H1 (cell line): ENCODE measurements around the gene SERAC1. TPM values are rescaled to one million over a fixed set of nuclear protein-coding genes. Genes with fewer than 3 reads are reported as not detected.

ENCODE experiments used
- CTCF ChIA-PET: fragments of 300-600 bp; sonication (Branson Sonifier 250); formaldehyde crosslinking; loops from one replicate; lab custom pipeline; 2021; ENCODE audit not compliant: partially characterized antibody; lab: Charles Lee
- POLR2A ChIA-PET: fragments of 300-600 bp; sonication (Branson Sonifier 250); formaldehyde crosslinking; loops from one replicate; lab custom pipeline; 2021; ENCODE audit warnings: inconsistent platforms; ENCODE audit not compliant: partially characterized antibody; lab: Charles Lee
- DNase-seq, 2 experiments: peaks; one replicate each; pipeline versions ENCODE4 v3.0.0 to v3.0.0-alpha.2; 2010 to 2022; ENCODE audit warnings: low spot score in 2 of 2, low read depth in 1 of 2, mixed read lengths in 1 of 2
- FAIRE-seq: peaks from 2 replicates; lab custom pipeline; 2011; peaks lifted over from hg19 to GRCh38; lab: Jason Lieb, UNC
- H2AFZ ChIP-seq: 2 replicates; pipeline ENCODE4 v1.8.1; 2012; ENCODE audit warnings: low read length, inconsistent platforms
- H2AK5ac ChIP-seq: 2 replicates; pipeline ENCODE4 v1.6.1; 2013; ENCODE audit warnings: low read depth, low read length
- H2BK120ac ChIP-seq: replicated peaks from 2 replicates; pipeline ENCODE3; 2013; ENCODE audit warnings: low read depth, low read length, inconsistent platforms
- H2BK12ac ChIP-seq: 2 replicates; pipeline ENCODE4 v1.6.1; 2013; ENCODE audit warnings: low read depth, low read length
- H2BK15ac ChIP-seq: 2 replicates; pipeline ENCODE4 v1.6.1; 2013; ENCODE audit warnings: low read length
- H2BK20ac ChIP-seq: 2 replicates; pipeline ENCODE4 v1.6.1; 2013; ENCODE audit warnings: low read length
- H2BK5ac ChIP-seq: 2 replicates; pipeline ENCODE4 v1.6.1; 2013; ENCODE audit warnings: low read depth, low read length
- H3K14ac ChIP-seq: 2 replicates; pipeline ENCODE4 v1.6.1; 2013; ENCODE audit warnings: inconsistent platforms; ENCODE audit not compliant: insufficient read length
- H3K18ac ChIP-seq: 2 replicates; pipeline ENCODE4 v1.6.1; 2013; ENCODE audit warnings: low read length; ENCODE audit errors: extremely low read depth
- H3K23ac ChIP-seq: 2 replicates; pipeline ENCODE4 v1.6.1; 2013; ENCODE audit warnings: inconsistent platforms; ENCODE audit not compliant: insufficient read length
- H3K23me2 ChIP-seq: 2 replicates; pipeline ENCODE4 v1.6.1; 2013; ENCODE audit warnings: low read depth, low read length
- H3K27ac ChIP-seq: 2 replicates; pipeline ENCODE4 v1.6.1; 2011; ENCODE audit warnings: low read depth, low read length, inconsistent platforms
- H3K27me3 ChIP-seq, 4 experiments: replicated peaks in 1 of 4; 1 replicate in 1 of 4; 2 replicates in 3 of 4; pipeline versions ENCODE4 v1.6.1 to v1.8.1; 2011 to 2013; ENCODE audit warnings: low read length in 3 of 4, mild to moderate bottlenecking in 3 of 4, inconsistent platforms in 2 of 4, mixed read lengths in 2 of 4, moderate library complexity in 1 of 4; ENCODE audit not compliant: control insufficient read depth in 3 of 4, insufficient read depth in 3 of 4; ENCODE audit errors: extremely low read depth in 1 of 4
- H3K36me3 ChIP-seq, 4 experiments: 2 replicates each; pipeline versions ENCODE4 v1.6.1 to v1.8.1; 2011 to 2013; ENCODE audit warnings: mild to moderate bottlenecking in 4 of 4, low read length in 3 of 4, moderate library complexity in 2 of 4, control low read depth in 1 of 4, inconsistent platforms in 1 of 4; ENCODE audit not compliant: insufficient read depth in 4 of 4, control insufficient read depth in 2 of 4
- H3K4ac ChIP-seq: replicated peaks from 2 replicates; pipeline ENCODE3; 2013; ENCODE audit warnings: low read length, low read depth, mixed read lengths, inconsistent platforms; ENCODE audit not compliant: insufficient read length
- H3K4me1 ChIP-seq, 4 experiments: replicated peaks in 1 of 4; 1 replicate in 1 of 4; 2 replicates in 3 of 4; pipeline versions ENCODE4 v1.6.1 to v1.8.1; 2011 to 2013; ENCODE audit warnings: low read length in 3 of 4, inconsistent platforms in 2 of 4, mixed read lengths in 1 of 4; ENCODE audit not compliant: insufficient read depth in 4 of 4, control insufficient read depth in 3 of 4
- H3K4me2 ChIP-seq, 2 experiments: 2 replicates each; pipeline versions ENCODE4 v1.6.1 to v1.8.1; 2011 to 2013; ENCODE audit warnings: low read depth in 2 of 2, low read length in 2 of 2, control low read depth in 1 of 2, inconsistent platforms in 1 of 2, mild to moderate bottlenecking in 1 of 2; ENCODE audit not compliant: insufficient read depth in 1 of 2
- H3K4me3 ChIP-seq, 4 experiments: fragments of 200-600, 300-600 bp in 1 of 4; sonication (generic), shearing (Covaris generic), sonication (Bioruptor Twin) in 1 of 4; 2 replicates each; pipeline versions ENCODE4 v1.5.1 to v1.8.1; 2011 to 2016; ENCODE audit warnings: low read length in 4 of 4, low read depth in 3 of 4, control low read depth in 2 of 4, inconsistent platforms in 2 of 4, mild to moderate bottlenecking in 2 of 4, mixed read lengths in 1 of 4, moderate library complexity in 1 of 4; ENCODE audit not compliant: insufficient read depth in 2 of 4; ENCODE audit errors: extremely low read depth in 1 of 4
- H3K56ac ChIP-seq: replicated peaks from 2 replicates; pipeline ENCODE3; 2013; ENCODE audit warnings: low read depth, mild to moderate bottlenecking, mixed read lengths, low read length, inconsistent platforms; ENCODE audit not compliant: insufficient read length
- H3K79me1 ChIP-seq: 2 replicates; pipeline ENCODE4 v1.6.1; 2013; ENCODE audit warnings: low read depth, low read length, control low read depth
- H3K79me2 ChIP-seq, 2 experiments: 2 replicates each; pipeline versions ENCODE4 v1.6.1 to v1.8.1; 2012 to 2013; ENCODE audit warnings: low read length in 2 of 2, mild to moderate bottlenecking in 2 of 2, inconsistent platforms in 1 of 2; ENCODE audit not compliant: insufficient read depth in 2 of 2, control insufficient read depth in 1 of 2
- H3K9ac ChIP-seq, 4 experiments: replicated peaks in 1 of 4; 1 replicate in 1 of 4; 2 replicates in 3 of 4; pipeline versions ENCODE4 v1.6.1 to v1.8.1; 2011 to 2013; ENCODE audit warnings: low read depth in 3 of 4, low read length in 3 of 4, control low read depth in 2 of 4, mild to moderate bottlenecking in 2 of 4, moderate library complexity in 2 of 4, inconsistent platforms in 1 of 4; ENCODE audit errors: extremely low read depth in 1 of 4
- H3K9me3 ChIP-seq, 2 experiments: 2 replicates each; pipeline versions ENCODE4 v1.6.1 to v1.8.1; 2012 to 2013; ENCODE audit warnings: mild to moderate bottlenecking in 2 of 2, moderate library complexity in 2 of 2, control low read depth in 1 of 2, inconsistent platforms in 1 of 2, low read depth in 1 of 2, low read length in 1 of 2, mixed read lengths in 1 of 2; ENCODE audit not compliant: insufficient read depth in 2 of 2
- H4K20me1 ChIP-seq, 2 experiments: replicated peaks in 1 of 2; 2 replicates each; pipeline versions ENCODE3 to v1.8.1; 2011 to 2013; ENCODE audit warnings: inconsistent platforms in 2 of 2, low read length in 2 of 2, mild to moderate bottlenecking in 1 of 2; ENCODE audit not compliant: insufficient read depth in 2 of 2, control insufficient read depth in 1 of 2
- H4K5ac ChIP-seq: 2 replicates; pipeline ENCODE4 v1.6.1; 2013; ENCODE audit warnings: low read length, low read depth, mixed read lengths, inconsistent platforms; ENCODE audit not compliant: insufficient read length
- H4K8ac ChIP-seq: 2 replicates; pipeline ENCODE4 v1.8.0; 2013; ENCODE audit warnings: mild to moderate bottlenecking, moderate library complexity, low read length, inconsistent platforms; ENCODE audit not compliant: insufficient read depth; ENCODE audit errors: extremely low read depth
- H4K91ac ChIP-seq: replicated peaks from 2 replicates; pipeline ENCODE3; 2013; ENCODE audit warnings: low read length, mixed read lengths, inconsistent platforms; ENCODE audit not compliant: insufficient read length
- CEBPB ChIP-seq: IDR thresholded peaks from 2 replicates; pipeline ENCODE4 v1.6.1; 2012; ENCODE audit warnings: low read depth, low read length
- WGBS, 2 experiments: shearing (Covaris generic) in 1 of 2; methylation state at CpG; one replicate each; pipeline versions ENCODE4 v1.1.6 to v1.1.7; 2013 to 2015; ENCODE audit warnings: low lambda C conversion rate in 2 of 2, mixed read lengths in 2 of 2, inconsistent platforms in 1 of 2, low coverage in 1 of 2, missing lambda C conversion rate in 1 of 2; ENCODE audit not compliant: insufficient replicate concordance in 2 of 2, insufficient coverage in 1 of 2, insufficient read length in 1 of 2; ENCODE audit errors: extremely low coverage in 1 of 2, missing lambda C conversion rate in 1 of 2; 5-methylcytosine and 5-hydroxymethylcytosine counted together
- polyA plus RNA-seq, 7 experiments: library from polyadenylated mRNA; depleted of rRNA in 3 of 7; stranded (reverse) in 5 of 7; unstranded in 2 of 7; fragments of >200 nt in 5 of 7; fragments of 200-250 nt in 2 of 7; gene quantifications; 1 replicate in 5 of 7; 2 replicates in 1 of 7; 4 replicates in 1 of 7; pipeline versions ENCODE4 v1.2.1 to v1.2.3, GENCODE V29; 2011 to 2013; ENCODE audit warnings: missing spikeins in 2 of 7, mixed read lengths in 2 of 7
- total RNA-seq: library from RNA; stranded (reverse); fragmentation: NEBNext Ultra II Directional; extraction: Animal tissue kit (Norgen Biotek cat#: 25700); gene quantifications from 2 replicates; pipeline ENCODE4 v1.2.1, GENCODE V29; 2021
- TF ChIP-seq, protein P1 (sequence below): IDR thresholded peaks from 2 replicates; pipeline ENCODE4 v1.6.1; 2012; ENCODE audit warnings: inconsistent platforms

SERAC1 gene
- total and polyA plus RNA-seq, 2 of the 8 experiments (the other 6 are each of a cell fraction or from before 2014, with no cell fraction given), result 7.3 to 9.0 TPM

DNA sequence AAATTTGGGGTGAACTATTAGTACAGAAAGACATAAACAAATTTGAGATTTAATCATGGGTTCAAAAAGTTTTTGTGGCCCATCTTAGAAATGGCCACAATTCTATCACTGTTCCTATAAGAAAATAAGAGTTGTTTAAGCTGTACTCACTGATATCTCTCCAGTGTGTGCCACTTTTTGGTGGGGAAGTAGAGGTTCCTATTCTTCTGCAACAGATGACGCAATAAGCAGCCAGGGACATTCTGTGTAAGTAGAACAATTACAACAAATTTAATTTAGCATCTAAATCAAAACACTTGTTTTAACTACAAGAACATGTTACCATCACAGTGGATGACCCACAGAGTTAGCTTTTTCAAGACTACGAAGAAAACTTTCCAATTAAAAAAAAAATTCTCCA is 9.9 kb downstream of the SERAC1 start:
- H2BK5ac ChIP-seq, result no peak overlapping the region
- no peaks in the 10 kb centered on the region for H3K9me3 ChIP-seq
- TF ChIP-seq CEBPB, result peak; percentile 73
- TF ChIP-seq, protein P1, sequence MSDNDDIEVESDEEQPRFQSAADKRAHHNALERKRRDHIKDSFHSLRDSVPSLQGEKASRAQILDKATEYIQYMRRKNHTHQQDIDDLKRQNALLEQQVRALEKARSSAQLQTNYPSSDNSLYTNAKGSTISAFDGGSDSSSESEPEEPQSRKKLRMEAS, result no peak
- TF ChIP-seq, all 59 proteins: peak for 1
- Histone ChIP-seq H2BK20ac (no peak overlapping the region), H2BK120ac (no peak overlapping the region), H3K9ac (no peak overlapping the region), H3K27ac (no peak overlapping the region), H2AFZ (no peak overlapping the region), H4K20me1 (no peaks in the 10 kb centered on the region), H2BK15ac (no peak overlapping the region), H2AK5ac (no peak overlapping the region), H3K36me3 (peaks cover 0 to 7% (median 1%) of the 10 kb centered on the region in 4 experiments; a peak in 3 of 8 replicates), H3K4me3 (no peak overlapping the region), H3K4ac (no peak overlapping the region), H4K8ac (no peak overlapping the region), H3K4me1 (peaks cover 0 to 10% (median 7%) of the 10 kb centered on the region in 4 experiments; a peak in 4 of 7 replicates), H4K5ac (no peak overlapping the region), H3K14ac (no peak overlapping the region), H2BK12ac (no peak overlapping the region), H3K18ac (no peak overlapping the region), H3K79me2 (no peaks in the 10 kb centered on the region; a peak in 1 of 4 replicates), H4K91ac (no peak overlapping the region), H3K27me3 (no peaks in the 10 kb centered on the region), H3K23ac (no peak overlapping the region), H3K79me1 (no peaks in the 10 kb centered on the region; the same call in 1 of the 2 replicates), H3K56ac (no peak overlapping the region), H3K4me2 (no peak overlapping the region), H3K23me2 (no peaks in the 10 kb centered on the region)
- no peak for DNase-seq
- 84% methylated on average over 2 of the region's 2 CpGs; no CpG with 5 or more reads in 1 of the 2 experiments for WGBS, 2 experiments
- ChIA-PET POLR2A (interaction anchor here (0.9 kb wide), 1 partner anchor 16 kb away, joined by 3 read pairs; no protein-coding TSS in a partner anchor), CTCF (interaction anchor here (2.1 kb wide), 1 partner anchor 15 kb away, joined by 12 read pairs; no protein-coding TSS in a partner anchor)
- FAIRE-seq, result no peak
